ENCODE results near the gene COL4A1.

The COL4A1 gene

DNA sequence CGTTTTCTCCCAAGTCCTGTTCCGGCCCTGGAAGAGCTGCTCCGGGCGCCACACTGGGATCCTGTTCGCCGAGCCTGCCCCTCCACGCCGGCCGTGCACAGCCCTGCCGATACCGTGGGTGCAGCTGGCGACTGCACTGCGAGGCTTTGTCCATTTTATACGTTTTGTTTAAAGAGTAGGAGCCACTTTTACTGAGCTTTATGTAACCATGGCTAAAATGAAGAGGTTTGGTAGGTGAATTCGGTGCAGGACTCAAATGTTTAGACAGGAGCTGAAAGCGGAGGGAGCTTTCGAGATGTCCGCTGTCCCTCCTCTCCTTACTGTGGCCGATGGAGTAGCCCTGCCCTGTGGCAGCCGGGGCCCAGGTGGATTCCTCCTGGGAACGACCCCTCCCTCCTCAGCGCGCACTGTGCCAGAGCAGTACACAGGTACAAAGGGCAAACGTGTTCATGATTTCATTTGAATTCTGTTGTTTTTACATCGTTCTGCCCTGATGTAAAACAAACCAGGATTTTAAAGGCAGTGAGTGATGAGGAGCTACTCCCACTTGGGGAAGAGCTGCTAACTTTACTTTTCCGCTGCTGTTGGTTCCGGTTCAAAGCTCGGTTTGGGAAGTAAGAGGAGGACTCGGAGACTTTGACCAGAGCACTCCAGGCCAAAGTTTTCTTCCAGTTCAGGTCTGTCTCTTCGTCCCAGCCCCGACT lies 1.9 kb upstream of the COL4A1 start:
- DNase-seq, result no peak

DNA sequence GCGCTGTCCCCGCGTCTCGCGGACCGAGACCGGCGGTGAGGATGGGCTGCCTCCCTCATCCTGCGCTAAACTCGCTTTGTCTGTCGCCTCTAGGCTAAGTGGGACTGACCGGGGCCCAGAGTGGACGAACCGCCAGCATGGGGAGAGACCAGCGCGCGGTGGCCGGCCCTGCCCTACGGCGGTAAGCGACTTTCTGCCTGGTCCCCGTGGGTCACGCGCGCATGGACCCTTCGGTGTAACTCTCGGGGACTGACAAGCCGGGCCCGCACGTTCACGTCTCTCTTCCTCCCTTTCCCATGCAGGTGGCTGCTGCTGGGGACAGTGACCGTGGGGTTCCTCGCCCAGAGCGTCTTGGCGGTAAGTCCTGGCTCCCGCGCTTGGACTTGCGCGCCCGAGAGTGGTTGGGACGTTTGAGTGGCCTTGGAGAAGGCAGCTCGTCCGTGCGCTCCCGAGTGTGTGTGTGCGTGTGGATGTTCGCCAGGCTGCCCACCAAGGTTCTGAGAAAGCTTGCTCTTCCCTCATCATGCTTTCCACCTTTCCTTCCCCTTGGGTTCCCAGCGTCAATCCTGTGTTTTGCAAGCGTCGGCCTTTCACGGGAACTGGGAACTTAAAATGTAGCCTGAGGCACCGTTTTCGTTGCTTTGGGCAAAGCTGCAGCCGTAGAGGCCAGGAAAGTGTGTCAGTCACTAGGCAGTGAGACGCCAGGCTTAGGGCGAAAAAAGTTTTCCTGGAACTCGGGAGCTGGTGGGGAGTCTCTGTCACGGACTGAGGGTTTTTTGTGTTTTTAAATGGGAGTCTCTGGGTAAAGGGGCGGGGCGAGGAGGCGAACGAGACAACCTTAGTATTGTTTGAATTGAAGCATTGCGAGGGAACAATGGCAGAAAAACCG lies 1.1 kb upstream of the COL4A1 start:
- DNase-seq, result no peak

DNA sequence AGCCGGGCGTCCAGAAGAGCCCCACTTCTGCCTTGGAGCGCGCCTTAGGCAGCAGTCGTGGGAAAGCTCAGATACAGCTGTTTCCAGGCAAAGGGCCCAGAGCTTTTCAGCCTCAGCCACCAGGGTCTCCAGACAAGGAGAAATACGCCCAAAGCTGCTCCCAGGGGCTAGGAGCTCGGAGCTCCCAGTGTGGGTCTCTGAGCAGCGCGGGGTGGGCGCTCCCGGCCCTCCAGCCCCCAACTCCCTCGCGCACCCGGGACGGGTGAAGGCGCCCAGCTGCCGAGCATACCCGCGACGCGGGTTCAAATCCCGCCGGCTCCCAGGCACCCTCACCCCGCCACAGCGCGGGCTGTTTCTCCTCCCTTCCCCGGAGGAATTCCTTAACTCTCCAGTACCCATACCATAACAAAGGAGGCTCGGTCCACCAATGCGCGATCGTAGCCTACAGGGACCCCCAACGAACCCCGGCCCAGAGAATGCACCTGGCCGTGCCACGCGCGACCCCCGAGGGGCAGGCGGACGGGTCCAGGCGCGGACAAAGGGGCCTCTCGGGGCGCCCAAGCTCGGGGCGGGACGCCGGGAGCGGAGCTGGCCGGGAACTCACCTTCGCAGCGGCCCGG lies 507 bp downstream of the COL4A1 start:
- DNase-seq, result no peak

DNA sequence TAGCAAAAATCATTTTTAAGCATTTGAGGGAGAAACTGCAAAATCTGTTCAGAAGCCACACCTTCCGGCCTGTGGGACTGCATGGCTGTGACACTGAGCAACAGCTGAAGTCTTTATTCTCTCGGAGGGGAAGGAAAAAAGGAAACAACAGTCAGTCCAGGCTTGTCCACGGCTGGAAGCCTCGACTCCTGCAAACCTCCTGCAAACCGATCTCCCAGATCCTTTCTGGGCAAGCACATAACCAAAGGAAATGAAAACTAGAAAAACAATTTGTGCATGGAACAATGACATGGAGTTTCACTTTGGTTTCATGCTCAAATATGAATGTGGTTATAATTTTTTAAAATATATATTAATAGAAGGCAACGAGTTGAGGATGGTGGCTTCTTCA lies 1.0 kb downstream of the COL4A1 start:
- DNase-seq, result no peak

DNA sequence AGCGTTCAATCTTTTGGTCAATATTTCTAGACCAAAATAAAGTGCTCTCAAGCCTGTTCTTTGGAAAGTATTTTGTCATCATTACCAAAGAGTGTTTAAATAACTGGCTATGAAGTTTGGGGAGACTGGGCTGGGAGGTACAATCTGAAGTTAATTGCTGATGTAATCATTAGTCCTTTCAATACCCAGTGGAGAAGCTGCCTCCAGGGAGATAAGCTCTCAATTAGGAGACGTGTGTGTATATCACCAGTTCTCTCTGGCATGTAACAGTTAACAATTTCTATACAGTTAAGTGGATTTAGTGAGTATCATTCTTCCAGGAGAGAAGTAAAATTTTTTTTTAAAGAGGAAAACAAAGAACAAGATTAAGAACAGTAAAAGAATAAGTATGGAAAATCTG lies 1.4 kb downstream of the COL4A1 start:
- DNase-seq, result no peak

DNA sequence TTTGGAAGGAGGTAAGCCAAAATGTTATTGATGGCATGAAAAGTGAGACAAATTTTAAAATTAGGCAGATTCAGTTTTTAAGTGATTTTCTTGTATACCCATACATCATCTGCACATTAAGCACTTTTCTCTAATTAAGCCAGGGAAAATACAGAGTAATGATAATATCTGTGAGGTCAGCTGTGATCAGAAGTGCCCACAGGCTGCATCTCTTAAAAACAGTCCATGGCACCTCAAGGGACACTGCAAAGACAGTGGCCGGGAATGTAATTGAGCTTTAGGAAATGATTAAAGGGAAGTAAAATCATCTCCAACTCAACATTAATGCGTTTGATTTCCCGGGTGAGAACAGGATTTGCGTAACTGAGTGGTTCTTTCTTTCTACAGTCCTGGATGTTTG lies 2.0 kb downstream of the COL4A1 start:
- no peak for DNase-seq

DNA sequence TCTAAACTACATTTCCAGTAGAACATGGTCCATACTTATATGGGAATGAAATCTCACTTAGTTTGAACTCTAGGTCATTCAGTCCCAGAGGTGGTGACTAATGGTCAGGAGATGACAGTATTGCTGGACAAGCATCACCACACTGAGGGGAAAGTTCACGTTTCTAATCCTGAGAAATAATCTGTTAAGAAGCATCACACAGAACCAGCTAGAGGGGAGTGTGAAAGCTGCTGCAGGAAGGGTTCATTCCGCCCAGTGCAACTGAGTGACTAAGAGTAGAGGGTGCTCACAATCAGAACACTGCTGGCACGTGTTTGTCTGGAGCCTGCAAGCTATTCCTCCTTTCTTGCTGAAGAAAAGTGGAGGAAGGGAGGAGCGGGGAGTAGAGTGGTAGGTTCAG lies 2.7 kb downstream of the COL4A1 start:
- no peak for DNase-seq

DNA sequence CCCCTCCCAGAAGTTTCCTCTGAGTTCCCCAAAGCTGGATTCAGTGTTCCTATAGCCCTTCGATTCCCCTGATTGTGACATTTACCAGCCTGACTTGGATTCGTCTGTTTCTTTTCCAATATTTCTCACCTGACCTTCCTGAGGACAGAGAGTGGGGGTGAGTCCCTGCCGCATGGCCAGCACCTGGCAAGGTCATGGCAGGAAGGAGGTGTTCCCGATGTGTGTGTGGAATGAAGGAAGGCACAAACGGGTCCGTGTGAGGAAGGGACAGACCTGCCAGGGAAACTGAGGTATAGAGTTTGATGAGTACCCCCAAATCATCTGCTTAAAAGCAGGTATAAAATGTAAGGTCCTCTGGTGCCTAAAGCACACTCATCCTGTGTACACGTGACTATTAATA lies 3.3 kb downstream of the COL4A1 start:
- no peak for DNase-seq

DNA sequence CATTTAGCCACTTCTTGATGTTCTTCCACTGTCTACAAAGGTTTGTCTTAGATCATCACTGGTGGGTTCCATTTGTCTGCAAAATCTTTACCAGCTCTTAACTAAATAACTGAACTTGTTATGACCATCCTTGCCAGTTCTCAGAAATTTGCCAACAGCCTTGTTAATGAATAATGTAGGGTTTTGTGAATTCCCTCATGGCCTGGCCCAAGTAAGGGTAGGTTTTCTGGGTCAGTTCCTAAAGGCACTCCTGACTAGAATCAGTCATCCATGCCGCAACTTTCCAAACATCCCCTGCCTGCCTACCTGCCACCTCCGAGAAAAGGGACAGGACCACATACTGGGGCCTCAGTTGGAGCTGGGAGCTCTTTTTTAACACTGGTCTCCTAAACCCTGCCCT lies 4.0 kb downstream of the COL4A1 start:
- no peak for DNase-seq

DNA sequence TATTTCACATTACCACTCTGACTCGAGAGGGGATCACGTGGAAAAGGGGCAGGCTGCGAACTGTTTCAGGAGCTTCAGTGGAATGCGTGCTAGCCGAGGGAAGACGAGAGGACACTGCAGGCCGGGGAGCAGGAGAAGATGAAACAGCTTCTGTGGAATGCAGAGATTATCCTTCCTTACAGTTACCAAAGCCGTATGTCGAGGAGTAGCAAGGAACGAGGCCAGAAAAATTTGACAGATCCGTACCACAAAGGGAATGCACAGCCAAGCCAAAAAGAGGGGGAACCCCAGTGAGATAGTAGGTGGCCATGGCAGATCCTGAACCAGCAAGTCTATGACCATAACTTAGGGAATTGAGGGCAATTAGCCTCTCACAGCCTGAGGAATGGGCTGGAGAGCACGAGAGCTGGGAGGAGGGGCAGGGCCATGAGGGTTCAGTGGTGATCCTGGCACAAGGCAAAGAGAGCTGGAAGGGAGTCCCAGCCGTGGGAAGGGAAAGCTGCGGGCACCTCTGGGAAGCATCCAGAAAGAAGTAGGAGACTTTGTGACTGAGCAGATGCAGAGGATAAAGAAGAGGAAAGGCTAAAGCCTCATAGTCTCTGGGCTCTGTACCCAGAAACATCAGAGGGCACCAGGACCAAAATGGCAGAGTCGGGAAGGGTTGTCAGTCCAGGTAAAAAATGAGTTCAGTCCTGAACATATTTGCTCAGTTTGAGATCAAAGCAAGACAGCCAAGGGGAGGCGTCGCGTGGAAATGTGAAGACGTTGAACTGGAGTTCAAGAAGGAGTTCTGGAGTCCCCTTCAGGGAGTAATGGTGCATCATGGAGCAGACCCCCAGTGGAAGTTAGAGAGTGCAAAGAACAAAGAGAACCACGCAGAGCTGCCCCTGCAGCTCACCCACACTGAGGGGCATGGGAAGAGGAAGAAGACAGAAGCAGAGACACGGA lies 5.1 kb downstream of the COL4A1 start:
- no peak for DNase-seq

DNA sequence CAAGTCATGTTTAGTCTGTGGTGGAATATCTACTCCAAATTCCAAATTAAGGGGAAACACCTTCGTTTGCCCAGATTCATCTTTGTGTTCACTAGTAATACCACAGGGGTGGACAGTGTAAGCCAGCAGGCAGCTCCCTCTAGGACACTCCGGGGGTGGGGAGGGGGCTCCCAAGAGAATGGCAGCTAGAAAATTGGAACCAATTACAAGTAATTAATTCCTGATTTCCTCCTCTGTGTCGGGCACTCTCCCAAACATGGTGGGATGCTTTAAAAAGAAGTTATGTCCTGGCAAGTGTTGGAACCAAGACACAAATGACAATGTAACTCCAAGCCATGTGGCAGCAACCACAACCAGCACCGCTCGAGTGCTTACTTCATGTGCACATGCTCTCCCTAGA lies 5.9 kb downstream of the COL4A1 start:
- DNase-seq, result no peak

DNA sequence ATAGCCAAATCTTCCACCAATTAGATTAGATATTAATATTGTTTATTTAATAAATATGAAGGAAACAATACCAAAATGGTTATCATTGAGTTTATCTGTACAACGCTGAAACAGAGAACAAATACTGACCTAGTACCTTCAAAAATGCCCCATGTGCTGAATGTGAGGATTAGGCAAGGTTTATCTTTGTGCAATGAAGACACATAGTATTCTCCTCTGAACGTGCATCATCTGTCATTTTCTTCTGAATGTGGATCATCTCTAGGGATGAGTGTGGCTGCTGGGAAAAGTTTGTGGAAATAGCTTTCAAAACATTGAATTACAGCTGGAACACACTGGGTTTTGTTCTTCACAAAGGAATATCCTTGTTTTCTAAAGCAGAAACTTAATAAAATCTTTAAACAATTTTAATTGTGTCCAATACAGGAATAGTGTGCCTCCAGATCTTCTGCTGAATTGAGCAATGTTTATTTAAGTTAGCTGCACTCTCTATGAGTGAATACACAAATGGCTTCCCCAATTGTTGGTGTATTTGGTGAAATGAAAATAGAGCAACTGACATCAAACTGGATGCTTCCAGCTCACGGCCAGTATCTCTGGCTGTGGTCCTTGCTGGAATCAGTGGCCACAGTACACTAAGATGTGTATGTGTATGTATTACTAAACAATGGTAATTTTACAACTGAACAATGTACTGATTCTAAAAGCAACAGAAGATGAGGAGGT lies 6.7 kb downstream of the COL4A1 start:
- no peak for DNase-seq

DNA sequence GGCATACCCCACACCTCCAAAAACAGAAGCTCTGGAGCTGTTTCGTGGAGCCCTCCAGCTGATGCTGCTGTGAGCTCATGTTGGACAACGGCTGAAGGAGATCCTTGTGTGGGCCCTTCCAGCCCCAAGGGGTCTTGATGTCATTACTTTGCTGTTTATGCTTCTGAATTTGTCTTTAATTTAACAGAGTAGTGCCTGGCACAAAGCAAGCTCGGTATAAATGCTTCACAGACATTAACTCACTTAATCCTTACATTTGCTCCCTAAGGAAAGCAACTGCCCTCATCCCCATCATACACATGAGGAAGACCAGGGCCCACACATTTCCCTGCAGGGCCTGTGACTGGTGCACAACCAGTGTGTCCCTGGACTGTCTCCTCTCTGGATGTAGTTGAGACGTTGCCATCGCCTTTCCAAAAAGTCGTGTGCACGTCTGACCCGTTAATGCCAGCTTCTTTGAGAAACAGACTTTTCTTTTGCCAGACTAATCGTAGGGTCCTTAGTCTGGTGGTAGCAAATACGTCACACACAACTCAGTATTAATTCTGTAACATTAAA lies 7.6 kb downstream of the COL4A1 start:
- no peak for DNase-seq

DNA sequence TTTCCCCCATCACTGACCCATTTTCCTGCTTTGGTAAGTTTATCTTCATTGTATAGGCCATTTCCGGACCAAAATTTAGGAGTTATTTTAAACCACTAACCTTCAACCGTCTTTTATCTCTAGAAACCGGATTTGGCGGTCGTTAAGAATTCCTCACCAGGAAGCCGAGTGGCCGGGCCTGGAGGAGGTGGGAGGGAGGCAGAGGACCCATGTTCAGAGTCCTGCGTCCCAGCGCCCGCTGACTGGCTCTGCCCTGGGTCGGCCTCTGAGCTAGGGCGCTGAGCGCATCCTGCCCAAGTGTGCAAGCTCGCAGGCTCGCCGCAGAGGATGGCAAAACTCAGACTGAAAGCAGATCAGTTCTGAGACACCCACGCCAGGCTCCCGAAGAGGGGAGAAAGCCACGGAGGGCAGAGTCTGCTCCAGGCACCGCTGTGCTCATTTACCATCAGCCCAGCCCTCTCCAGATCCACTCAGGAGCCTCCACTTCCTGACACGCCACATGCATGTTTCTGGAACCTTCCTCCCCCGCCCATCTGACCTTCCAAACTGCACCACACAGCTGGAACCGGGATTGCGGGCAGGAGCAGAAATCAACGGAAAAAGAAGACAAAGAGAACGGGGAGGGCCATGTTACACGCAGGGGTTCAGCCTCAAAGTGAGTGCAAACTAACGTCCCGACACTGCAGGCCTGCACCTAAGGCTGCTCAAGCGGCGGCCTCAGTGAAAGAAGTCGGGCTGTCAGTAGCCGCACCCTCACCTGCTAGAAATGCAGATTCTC lies 8.3 kb downstream of the COL4A1 start:
- DNase-seq, result no peak

DNA sequence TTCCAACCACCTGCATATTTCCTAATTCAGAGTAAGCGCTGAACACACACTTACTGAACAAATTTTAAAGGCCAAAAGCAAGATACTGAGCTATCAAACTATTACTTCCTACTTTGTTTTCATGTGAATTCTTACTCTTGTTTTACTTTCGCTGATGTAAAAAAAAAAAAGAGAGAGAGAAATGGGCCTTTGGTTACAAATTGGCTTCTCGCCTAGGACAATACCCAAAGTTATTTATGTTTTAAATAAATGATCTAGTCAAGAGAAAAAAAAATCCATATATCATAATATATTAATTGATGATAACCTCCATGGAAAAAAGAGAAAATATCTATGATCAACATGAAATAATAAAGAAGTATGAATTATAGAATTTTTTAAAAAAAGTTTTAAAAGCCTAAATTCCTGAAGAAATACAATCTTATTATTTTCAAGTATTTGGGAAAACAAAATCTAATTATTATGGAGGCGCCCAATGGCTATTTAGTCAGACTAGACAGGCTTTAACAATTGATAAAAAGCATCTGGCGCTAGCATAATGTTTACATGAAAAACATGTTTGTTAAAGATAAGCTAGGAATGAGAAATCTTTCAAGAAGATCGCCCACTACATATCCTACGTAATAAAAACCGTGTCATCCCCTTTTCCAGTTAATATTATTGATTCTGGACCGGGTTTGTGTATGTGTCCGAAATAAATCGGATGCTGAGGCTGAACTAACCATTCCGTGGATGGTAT lies 9.0 kb downstream of the COL4A1 start:
- no peak for DNase-seq

DNA sequence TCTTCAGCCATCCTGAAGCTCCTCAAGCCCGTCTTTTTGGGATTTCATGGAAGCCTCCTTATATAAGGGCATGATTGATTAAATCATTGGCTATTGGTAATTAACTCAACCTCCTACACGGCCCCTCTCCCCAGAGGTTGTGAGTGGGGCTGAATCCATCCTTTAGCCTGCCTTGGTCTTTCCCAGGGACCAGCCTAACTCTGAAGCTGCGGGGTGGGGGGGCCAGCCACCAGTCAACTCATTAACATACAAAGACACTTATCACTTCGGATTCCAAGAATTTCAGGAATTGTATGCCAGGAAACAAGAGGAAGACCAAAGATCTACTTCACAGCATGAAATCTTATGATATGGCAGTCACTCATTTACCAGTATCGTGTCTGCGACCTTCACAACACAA lies 9.9 kb downstream of the COL4A1 start:
- DNase-seq, result no peak

DNA sequence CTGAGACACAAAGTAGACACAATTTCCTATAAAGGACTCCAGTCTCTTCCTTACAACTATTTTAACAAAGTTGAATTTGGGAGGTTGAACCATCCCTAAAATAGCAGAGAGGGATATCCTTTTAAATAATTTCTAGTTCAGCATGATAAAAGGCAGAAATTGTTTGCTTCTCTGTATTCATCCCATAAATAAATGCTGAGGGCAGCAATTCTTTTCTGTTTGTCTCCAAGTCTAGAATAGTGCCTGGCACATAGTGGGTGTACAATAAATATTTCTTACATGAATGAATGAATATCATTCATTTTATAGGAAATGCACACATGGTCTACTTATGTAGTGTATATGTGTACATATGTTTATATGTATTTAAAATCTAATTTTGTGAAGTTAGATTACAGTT lies 12.3 kb downstream of the COL4A1 start:
- no peak for DNase-seq

DNA sequence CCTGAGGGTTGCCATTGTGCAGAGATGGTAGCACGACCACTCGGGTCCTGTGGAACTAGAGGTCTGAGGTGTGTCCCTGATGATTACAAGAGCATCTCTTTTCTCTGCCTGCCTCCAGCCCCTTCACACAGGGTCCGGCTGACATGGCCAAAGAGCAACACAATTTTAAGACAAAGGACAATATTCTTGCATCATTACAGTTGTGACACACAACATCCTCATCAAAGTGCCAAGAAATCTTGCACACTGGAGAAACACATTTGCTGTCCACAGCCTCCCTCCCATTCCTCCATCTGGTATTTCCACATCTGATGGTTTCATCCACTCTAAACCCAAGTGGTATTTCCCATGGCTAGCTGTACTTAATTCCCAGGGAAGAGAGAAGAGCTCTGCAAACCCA lies 12.8 kb downstream of the COL4A1 start:
- DNase-seq, result no peak

DNA sequence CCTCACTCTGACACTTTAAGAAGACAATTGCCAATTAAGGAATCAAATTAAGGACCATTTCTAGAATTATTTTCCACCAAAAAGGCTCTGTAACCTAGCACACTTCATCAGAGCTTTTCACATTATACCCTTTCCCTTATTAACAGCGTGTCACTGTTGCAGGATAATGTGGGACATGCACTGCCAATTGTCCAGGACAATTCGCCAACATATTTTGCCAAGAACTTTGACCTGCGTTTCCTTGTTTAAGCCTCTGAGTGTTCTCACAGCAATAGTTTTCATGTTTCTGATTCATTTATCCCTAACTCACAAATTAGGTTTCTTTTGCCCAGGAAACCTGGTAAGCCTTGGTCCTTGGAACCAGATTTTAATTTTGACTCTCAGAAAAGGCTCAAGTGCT lies 13.3 kb downstream of the COL4A1 start:
- no peak for DNase-seq

DNA sequence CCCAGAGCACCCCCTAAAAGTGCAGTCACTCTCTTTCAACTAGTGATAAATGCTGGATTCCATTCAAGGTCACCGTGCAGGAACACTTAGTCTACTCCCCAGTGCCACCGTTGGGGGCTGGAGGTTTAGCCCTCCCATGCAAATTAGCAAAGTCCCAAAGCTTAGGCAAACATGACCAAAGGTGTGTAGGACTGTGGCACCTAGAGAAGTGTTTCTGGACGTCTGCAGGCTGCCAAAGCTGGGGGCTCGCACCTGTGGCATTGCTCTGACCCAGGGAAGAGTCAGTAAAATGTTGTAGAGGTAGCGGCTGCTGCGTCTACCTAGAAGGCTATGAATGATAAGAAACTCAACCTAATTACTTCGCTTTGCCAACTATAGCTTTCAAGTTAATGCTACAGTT lies 13.9 kb downstream of the COL4A1 start:
- no peak for DNase-seq

Measured in activated naive CD4-positive, alpha-beta T cell (primary cell).